Suppressor macrophage (primary cell): Measurements from ENCODE around the gene EIF3C.
"Not testable (repeated sequence)": the region's sequence is repeated elsewhere in the genome, so short reads cannot be mapped to it uniquely, and the experiment has no call there.

Source experiments
- DNase-seq, 4 experiments: peaks; one replicate each; pipeline ENCODE4 v3.0.0-alpha.2; 2020 to 2022

The EIF3C gene

DNA sequence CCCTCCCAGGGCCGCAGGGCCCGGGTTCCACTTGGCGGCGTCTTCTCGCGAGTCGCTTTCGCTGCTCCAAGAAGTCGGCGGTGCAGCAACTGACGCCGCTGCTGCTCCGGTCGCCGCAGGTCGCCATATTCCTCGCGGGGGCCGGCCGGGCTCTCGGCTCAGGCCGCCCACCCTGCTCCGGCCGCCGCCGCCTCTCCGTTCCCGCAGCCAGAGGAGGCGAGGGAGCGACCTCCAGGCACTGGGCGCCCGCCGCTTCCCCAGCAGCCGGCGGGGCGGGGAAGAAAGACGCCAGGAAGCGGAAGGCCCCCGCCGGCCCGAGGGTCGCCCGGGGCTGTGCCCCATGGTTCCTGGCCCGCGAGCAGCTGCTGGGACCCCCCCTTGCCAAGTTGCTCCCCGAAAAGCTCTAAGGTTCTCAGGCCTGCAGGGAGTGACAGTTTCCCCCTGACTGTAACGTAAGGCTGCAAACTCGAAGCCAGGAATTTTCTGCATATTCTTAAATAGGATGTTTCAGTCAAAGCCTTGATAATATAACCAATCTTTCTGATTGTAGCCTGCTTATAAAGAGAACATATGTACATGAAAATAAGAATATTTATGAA, 39.3 kb downstream of the EIF3C start:
- not testable (repeated sequence) for DNase-seq

DNA sequence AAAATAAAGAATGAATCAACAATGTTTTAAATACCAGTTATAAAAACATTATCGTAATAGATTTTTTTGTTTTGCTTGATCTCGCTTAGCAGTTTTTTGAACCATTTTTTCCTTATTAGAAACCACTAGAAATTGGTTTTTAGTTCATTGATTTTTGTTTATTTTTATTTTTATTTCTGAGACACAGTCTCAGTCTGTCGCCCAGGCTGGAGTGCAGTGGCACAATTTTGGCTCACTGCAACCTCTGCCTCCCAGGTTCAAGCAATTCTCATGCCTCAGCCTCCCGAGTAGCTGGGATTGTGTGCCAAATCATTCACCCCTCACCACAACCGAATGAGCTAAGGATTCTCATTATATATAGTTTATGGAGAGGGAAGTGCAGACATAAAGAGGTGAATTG, 40.2 kb downstream of the EIF3C start, which contains the start of gene NPIPB9:
NPIPB9 (plus strand) TSS at position 301 of the 400 bp plus-strand sequence.
- not testable (repeated sequence) for DNase-seq

DNA sequence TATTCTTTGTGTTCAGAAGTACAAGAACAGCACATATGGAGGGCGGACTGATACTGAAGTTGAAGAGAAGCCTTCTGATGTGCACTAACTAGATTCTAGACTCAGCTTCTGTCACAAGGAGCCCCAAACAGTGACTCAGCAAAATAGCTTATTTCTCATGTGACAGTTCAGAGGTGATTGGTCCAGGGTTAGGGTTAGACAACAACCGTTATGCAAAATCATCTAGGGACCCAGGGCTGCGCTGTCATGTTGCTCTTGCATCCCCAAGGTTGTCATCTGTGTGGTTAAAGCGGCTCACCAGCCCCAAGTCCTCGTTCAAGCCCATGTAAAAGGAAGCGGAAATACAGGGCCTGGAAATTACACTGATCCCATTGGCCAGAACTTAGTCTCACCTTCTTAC, 70.4 kb downstream of the EIF3C start:
- not testable (repeated sequence) for DNase-seq

- not testable (repeated sequence) for DNase-seq
Observed at GRCh38 chr16:28782357-28782756, 71.1 kb downstream of the EIF3C start.
